ENCODE data around the gene PRKD2.
"Not testable (repeated sequence)": the region's sequence is repeated elsewhere in the genome, so short reads cannot be mapped to it uniquely, and the experiment has no call there.

The PRKD2 gene

DNA sequence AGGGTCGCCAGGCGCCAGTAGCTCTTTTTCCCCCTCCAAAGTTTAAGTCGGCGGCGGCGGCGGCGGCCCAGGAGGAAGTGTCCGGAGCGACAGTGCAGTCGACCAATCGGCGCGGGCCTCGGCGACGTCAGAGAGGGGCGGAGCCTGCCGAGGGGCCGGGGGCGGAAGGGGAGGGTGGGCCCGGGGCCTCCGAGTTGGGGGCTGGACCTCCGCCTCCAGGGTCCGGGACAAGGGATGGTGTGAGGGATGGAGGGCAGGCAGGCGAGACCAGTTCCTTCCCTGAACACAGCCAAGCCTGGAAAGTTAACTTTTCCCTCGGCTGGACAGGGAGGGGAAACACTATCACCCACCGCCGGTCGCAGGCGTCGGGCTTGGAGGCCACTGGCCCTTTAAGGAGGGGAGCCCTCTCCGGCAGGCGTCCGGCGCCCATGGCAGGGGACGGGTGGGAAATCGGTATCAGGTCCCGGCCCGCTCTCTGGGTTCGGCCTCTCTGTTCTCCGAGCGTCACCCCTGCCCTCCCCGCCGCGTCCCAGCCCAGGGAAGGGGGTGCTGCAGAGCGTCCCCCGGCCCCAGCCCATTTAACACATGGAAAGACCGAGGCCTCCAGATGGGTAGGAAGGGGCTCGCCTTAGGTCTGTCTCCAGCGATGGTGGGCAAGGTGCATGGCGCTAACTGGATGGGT is at the start of gene PRKD2:
TSS of gene PRKD2 (minus strand) at position 81 of the 682 bp plus-strand sequence. CDS start 744 bp downstream, outside the sequence.
- DNase-seq (ENCODE audit: low spot score) = peak; percentile 96

DNA sequence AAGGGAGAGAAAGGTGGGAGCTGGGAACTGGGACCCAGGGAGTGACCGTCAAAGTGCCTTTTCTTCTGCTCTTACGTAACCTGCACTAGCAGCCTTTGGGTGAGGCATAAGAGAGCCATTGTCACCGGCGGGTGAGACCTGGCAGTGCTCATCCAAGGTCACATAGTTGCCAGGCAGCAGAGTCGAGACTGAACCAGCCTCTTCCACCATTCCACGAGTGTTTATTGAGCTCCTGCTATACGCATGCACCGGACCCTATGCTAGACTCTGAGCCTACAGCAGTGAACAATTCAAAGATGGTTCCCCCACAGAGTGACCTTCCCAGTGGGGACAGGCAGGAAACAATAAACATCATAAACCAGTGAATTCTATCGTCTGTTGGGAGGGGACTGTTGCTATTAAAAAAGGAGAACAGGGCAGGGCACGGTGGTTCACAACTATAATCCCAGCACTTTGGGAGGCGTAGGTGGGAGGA is 47.9 kb upstream of the PRKD2 start:
- no peak for DNase-seq (ENCODE audit: low spot score)

DNA sequence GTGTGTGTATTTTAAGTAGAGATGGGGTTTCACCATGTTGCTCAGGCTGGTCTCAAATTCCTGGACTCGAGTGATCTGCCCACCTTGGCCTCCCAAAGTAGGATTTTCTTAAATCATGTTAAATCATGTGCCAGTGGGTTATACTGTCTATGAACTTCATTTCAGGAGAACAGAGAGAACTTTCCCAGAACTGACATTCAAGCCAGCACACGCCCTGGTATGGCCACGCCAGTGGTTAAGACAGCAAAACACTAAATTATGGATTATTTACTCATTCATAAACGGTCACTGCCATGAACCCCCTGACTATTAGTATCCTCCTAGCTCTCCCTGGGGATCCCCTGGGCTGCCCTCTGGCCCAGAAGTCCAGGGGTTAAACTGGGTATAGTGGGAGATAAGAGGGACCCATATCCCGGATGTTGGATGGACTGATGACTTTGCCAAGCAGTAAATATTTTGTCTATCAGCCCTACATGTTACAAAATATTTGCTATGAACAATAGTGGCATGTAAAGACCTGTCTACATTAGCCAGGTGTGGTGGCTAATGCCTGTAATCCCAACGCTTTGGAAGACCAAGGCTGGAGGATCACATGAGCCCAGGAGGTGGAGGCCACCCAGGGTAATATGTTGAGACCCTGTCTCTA is 45.5 kb upstream of the PRKD2 start:
- DNase-seq (ENCODE audit: low spot score) = no peak

DNA sequence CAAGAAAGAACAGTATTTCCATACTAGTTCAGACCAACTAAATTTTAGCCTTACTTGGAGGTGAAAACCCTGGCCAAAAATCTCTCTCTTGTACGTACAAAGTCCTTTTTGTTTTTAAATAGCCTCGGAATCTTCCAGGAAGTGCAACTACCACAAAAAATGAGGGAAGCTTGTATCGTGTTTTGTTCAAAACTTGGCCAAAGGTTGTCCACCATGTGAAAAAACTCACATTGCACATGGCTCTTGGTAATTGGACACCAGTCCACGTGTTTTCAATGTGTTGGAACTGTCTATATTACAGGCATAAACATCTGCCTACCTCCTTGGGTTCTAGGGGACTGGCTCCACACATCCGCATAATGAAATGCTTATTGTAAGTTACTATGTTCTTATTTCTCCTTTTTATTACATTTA is 44.5 kb upstream of the PRKD2 start:
- DNase-seq (ENCODE audit: low spot score) = no peak

DNA sequence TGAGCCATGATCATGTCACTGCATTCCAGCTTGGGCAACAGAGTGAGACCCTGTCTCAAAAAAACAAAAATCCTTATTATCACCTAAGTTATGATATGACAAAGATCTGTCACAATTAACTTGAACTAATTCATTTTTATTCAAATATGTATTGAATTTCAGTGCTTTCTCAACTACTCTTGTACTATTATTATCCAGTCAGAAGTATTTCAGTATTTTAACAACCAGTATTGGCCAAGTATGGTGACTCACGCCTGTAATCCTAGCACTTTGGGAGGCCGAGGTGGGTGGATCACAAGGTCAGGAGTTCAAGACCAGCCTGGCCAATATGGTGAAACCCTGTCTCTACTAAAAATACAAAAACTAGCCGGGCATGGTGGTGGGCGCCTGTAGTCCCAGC is 44.0 kb upstream of the PRKD2 start:
- not testable (repeated sequence) for DNase-seq (ENCODE audit: low spot score)

DNA sequence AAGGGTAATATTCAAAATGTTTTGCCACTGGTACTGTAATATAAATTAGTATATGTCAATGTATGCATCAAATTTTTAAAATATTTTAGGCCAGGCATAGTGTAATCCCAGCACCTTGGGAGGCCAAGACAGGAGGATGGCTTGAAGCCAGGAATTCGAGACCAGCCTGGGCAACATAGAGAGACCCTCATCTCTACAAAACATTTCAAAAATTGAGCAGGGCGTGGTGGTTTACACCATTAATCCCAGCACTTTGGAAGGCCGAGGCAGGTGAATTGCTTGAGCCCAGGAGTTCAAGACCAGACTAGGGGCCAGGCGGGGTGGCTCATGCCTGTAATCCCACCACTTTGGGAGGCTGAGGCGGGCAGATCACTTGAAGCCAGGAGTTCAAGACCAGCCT is 43.4 kb upstream of the PRKD2 start:
- no peak for DNase-seq (ENCODE audit: low spot score)

DNA sequence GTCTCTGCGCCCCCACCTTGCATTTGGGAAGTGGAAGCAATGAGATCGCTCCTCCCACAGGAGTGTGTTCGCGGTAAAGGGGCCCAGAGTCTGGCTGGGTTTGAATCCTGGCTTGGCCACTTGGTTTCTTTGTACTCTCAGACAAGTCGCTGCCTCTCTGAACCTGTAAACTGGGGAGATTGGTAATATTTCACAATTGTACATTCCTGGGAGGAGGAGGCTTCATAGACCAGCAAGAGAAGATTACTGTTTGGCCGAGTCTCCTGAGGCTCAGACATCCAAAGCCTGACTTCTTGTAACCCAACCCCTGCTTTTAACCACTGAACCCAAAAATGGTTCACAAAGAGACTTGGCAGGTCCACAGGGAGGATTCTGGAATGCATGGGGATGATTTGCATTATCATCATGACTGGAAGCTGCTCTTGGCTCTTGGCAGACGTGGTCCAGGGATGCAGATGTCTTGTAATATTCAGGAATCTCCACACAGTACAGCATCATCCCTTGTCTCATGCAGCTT is 43.0 kb upstream of the PRKD2 start:
- DNase-seq (ENCODE audit: low spot score) = no peak

DNA sequence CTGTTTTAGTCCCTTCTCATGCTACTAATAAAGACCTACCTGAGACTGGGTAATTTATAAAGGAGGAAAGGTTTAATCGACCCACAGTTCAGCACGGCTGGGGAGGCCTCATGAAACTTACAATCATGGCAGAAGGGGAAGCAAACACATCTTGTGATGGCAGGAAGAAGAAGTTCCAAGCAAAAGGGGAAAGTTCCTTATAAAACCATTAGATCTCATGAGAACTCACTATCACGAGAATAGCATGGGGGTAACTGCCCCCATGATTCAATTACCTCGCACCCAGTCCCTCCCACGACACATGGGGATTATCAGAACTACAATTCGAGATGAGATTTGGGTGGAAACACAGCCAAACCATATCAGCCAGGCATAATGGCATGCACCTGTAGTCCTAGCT is 42.3 kb upstream of the PRKD2 start:
- DNase-seq (ENCODE audit: low spot score) = no peak

DNA sequence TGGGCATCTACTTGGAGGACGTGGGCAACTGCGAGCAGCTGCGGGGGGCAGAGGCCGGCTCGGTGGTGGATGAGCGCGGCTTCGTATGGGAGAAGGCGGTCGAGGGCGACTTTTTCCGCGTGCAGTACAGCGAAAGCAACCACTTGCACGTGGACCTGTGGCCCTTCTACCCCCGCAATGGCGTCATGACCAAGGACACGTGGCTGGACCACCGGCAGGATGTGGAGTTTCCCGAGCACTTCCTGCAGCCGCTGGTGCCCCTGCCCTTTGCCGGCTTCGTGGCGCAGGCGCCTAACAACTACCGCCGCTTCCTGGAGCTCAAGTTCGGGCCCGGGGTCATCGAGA is 39.6 kb upstream of the PRKD2 start:
- no peak for DNase-seq (ENCODE audit: low spot score)

DNA sequence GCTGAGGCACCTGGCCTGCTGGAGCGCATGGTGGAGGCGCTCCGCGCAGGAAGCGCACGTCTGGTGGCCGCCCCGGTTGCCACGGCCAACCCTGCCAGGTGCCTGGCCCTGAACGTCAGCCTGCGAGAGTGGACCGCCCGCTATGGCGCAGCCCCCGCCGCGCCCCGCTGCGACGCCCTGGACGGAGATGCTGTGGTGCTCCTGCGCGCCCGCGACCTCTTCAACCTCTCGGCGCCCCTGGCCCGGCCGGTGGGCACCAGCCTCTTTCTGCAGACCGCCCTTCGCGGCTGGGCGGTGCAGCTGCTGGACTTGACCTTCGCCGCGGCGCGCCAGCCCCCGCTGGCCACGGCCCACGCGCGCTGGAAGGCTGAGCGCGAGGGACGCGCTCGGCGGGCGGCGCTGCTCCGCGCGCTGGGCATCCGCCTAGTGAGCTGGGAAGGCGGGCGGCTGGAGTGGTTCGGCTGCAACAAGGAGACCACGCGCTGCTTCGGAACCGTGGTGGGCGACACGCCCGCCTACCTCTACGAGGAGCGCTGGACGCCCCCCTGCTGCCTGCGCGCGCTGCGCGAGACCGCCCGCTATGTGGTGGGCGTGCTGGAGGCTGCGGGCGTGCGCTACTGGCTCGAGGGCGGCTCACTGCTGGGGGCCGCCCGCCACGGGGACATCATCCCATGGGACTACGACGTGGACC is 39.1 kb upstream of the PRKD2 start:
- no peak for DNase-seq (ENCODE audit: low spot score)

DNA sequence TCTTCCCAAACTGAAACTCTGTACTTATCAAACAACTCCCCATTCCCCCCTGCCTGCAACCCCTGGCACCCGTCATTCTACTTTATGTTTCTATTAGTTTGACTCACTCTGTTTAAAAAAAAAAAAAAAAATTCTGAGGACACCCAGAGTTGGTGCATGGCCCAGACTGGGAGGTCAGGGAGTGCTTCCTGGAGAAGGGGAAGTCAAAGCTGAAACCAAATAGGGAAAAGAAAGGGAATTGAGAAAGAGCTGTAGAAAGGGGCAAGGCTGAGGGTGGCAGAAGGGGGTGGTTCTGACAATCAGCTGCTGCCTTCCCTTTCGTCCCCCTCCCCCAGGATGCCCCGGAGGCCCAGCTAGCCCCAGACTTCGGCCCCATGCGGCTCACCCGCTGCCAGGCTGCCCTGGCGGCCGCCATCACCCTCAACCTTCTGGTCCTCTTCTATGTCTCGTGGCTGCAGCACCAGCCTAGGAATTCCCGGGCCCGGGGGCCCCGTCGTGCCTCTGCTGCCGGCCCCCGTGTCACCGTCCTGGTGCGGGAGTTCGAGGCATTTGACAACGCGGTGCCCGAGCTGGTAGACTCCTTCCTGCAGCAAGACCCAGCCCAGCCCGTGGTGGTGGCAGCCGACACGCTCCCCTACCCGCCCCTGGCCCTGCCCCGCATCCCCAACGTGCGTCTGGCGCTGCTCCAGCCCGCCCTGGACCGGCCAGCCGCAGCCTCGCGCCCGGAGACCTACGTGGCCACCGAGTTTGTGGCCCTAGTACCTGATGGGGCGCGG is 38.4 kb upstream of the PRKD2 start:
- no peak for DNase-seq (ENCODE audit: low spot score)

DNA sequence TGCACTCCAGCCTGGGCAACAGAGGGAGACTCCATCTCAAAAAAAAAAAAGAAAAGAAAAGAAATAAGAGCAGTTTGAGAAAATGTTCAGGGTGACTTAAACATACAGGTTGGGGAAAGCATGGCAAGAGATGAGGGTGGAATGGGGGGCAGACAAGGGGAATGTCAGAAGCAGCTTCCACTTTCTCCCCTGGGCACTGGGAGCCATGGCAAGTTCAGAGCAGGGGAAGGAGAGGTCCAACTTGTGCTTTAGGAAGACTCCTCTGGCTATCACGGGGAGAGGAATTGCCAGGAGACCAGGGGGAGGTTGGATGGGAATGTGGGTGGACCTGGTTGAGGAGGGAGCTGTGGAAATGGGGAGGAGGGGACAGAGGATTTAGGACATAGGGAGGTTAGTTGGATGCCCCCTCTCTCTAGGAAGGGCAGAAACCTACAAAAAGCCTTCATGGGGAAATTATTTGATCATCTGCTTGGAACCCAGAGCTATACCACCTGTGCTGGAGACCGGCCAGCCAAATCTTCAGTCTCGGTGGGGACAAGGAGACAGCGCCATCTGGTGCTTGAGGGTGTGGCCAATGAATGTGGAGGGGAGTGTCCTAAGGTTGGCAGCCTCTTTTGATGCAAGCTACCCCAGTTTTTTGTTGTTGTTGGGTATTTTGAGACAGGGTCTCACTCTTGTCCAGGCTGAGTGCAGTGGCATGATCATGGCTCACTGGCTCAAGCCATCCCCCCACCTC is 36.7 kb upstream of the PRKD2 start:
- peak; percentile 72 for DNase-seq (ENCODE audit: low spot score)

DNA sequence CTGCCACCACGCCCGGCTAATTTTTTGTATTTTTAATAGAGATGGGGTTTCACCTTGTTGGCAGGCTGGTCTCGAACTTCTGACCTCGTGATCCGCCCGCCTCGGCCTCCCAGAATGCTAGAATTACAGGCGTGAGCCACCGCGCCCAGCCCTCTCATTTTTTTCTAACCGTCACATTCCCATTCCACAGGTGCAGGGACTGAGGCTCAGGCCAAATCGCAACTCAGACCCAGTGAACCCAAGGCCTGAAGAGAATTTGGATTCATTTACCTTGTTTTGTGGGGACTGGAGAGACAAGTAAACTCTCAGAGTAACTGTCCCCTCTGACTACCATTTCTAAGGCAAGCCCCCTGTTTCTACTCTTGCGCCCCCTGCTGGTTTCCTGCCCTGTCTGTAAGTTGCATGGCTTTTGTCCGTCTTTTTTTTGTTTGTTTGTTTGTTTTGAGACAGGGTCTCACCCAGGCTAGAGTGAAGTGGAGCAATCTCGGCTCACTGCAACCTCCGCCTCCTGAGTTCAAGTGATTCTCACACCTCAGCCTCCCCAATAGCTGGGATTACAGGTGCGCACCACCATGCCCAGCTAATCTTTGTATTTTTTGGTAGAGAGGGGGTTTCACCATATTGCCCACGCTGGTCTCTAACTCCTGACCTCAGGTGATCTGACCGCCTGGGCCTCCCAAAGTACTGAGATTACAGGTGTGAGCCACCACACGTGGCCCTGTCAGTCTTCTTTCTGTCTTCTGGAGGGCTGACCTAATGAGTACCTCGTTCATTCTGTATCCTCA is 31.6 kb upstream of the PRKD2 start:
- DNase-seq (ENCODE audit: low spot score) = peak; percentile 78

DNA sequence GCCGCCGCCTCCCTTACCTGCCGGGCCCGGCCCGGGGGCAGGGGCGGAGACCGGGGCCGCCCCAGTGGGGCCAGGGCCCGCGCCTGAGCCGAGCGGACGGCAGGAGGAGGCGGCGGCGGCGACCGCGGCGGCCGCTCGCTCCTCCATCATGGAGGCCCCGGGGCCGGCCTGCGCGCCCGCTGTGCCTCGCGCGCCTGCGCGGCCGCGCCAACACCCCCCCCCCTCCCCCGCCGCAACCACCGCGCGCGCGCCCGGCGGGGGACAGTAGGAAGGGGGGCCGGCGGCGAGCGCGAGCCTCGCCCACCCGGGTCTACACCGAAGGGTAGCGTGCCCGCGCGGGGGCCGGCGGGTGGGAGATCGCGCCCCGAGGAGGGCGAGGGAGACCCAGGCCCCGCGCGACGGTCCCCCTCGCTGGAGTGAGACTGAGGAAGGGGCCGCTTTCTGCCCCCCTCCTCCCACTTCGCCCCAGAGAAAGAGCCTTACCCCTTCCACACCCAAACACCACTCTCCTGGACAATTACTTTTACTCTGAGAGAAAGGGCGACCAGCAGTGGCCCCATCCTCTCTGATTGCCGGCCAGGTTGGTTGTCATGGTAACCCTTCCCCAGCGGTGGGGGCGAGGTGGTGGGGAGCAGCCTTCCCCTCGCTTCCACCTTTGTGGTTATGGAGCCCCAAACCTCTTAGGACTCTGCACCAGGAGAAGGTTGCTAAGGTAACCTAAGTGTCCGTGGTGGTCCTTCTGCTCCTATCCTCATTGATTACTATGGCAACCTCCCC is 29.6 kb upstream of the PRKD2 start, which contains the start of gene STRN4:
TSS of gene STRN4 (minus strand) at position 170 of the 777 bp plus-strand sequence. CDS start at position 150, 20 bp downstream.
- DNase-seq (ENCODE audit: low spot score) = peak; percentile 73

DNA sequence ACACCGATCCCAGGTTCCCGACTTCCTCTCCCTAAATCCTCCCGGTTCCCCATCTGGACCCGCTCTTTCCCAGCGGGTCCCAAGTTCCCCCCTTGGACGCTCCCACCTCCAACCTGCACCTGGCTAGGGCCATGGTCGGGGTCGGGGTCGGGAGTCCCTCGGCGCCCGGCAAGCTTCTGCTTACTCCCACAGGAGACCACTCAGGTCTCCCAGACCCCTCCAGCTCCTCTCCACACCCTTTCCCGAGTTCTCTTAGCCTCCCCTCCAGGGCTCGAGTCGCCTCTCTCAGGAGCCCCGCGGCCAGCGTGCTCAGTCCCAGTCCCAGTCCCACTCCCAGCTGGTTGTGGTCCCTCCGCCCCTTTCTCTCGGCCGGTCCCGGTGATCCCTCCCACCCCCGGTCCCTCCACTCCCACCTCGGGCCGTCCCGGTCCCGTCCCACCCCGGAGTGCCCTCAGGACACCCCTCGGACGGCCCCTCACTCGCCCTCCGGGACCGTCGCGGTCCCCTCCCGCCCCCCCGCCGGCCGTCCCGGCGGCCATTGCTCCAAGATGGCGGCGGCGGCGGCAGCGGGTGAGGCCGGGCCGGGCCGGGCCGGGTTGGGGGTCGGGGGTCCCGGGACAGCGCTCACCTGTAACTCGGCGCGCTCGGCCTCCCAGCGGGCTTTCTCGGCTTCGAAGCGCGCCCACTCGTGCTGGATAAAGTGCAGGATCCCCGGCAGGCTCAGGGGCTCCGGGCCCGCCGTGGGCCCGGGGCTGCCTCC is 28.8 kb upstream of the PRKD2 start, which contains the start of gene FKRP:
TSS of gene FKRP (plus strand) at position 537 of the 760 bp plus-strand sequence. CDS start 9,394 bp downstream, outside the sequence.
- peak; percentile 71 for DNase-seq (ENCODE audit: low spot score)

DNA sequence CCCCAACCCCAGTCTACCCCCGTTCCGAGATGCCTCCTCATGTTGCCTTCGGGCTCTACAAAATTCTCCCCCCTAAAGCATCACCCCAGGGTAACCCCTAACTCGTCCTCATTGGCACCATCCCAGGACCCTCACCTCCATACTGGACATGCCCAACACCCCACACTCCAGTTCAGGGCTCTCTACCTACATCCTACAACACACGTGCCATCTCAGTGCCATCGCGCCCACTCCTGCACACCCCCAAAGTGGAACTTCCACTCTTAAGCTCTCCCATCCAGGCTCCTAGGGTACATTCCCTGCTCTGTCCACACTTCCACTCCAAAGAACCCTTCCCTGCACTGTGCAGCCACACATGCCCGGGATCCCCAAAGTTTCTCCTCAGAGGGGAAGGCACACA is 28.1 kb upstream of the PRKD2 start:
- peak; percentile 42 for DNase-seq (ENCODE audit: low spot score)

DNA sequence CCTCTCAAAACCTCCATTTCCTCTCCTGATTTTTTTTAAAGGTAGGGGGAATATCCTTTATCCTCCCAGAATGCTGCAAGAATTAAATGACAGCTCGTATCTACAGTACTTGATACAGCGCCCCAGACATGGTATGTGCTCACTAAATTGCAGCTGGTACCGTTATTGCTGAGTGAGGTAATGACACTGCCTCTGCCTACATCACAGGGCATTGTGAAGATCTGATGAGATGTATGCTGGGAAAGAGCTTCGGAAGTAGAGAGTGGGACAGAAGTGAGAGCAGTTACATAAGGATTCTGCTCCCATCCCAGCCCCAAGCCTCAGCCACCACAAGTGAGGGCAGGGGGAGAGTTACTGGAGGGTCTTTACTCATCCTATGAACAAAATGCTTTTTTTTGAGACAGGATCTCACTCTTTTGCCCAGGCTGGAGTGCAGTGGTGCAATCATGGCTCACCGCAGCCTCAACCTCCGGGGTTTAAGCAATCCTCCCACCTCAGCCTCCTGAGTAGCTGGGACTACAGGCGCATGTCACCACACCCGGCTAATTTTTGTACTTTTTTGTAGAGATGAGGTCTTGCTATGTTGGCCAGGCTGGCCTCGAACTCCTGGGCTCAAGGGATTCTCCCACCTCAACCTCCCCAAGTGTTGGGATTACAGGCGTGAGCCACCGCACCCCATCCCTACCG is 27.2 kb upstream of the PRKD2 start:
- no peak for DNase-seq (ENCODE audit: low spot score)

DNA sequence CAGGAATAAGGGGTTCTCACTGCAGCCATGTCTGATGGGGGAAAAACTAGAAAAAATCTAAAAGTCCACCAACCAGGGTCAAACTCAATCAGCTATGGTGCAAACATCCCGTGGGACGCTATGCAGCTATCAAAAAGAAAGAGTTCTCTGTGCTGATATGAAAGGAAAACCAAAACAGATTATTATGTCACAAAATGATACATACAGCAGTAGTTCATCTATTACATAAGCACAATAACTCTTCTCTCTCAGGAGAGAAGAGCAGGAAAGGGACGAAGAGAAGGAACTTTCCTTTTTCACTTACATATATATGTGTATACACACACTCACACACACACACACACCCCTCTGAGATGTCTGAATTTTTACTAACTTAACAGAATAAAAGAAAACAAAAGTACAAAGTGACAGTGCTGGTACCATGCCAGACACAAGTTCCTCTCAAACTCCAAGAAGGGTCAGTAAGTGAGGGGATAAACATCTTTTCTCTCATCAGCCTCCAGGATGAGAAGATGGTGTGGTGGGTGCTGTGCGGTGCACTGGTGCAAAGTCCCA is 26.1 kb upstream of the PRKD2 start:
- no peak for DNase-seq (ENCODE audit: low spot score)
